ENCODE data around the gene OTOA.
"Not testable (repeated sequence)": the region's sequence is repeated elsewhere in the genome, so short reads cannot be mapped to it uniquely, and the experiment has no call there.

OTOA gene

GRCh38 chr16:21622545-21622944 is 41.2 kb upstream of the OTOA start:
- no peak for DNase-seq
- ChIA-PET CTCF (interaction anchor here (0.7 to 1.5 kb wide), 4 partner anchors 18 to 35 kb away, joined by 3 to 4 read pairs (median 3); no protein-coding TSS in a partner anchor), POLR2A (interaction anchor here (0.5 kb wide), 1 partner anchor 16 kb away, joined by 3 read pairs; no protein-coding TSS in a partner anchor)
- Histone ChIP-seq H3K36me3 (ENCODE audit: control insufficient read depth in 4 of 4, insufficient read depth in 4 of 4, low read length in 3 of 4) (peaks cover 7 to 34% (median 18%) of the 10 kb centered on the region in 4 experiments), H3K4me1 (ENCODE audit: control extremely low read depth in 1 of 4, control insufficient read depth in 4 of 4, insufficient read depth in 4 of 4, low read length in 3 of 4) (peaks cover 9 to 46% (median 21%) of the 10 kb centered on the region in 4 experiments), H3K27me3 (replicated peaks in 2 of 5; ENCODE audit: control insufficient read depth in 4 of 5, insufficient read depth in 5 of 5, low read length in 4 of 5) (no peaks in the 10 kb centered on the region), H3K9me3 (ENCODE audit: control extremely low read depth in 1 of 5, control insufficient read depth in 4 of 5, insufficient read depth in 2 of 5, low read depth in 1 of 5, low read length in 4 of 5) (no peaks in the 10 kb centered on the region), H3K4me3 (ENCODE audit: control insufficient read depth in 1 of 7, extremely low read depth in 1 of 7, insufficient read depth in 4 of 7, low read depth in 2 of 7, low read length in 6 of 7) (no peak overlapping the region), H3K27ac (ENCODE audit: insufficient read depth in 1 of 2, low read depth in 1 of 2, low read length in 2 of 2, poor library complexity in 1 of 2, severe bottlenecking in 2 of 2) (no peak overlapping the region)
- WGBS (ENCODE audit: insufficient coverage), result no CpG with 5 or more reads among the region's 1 CpG

- WGBS (ENCODE audit: insufficient coverage), result no CpG with 5 or more reads among the region's 1 CpG
- H3K27me3 ChIP-seq (replicated peaks in 2 of 5; ENCODE audit: control insufficient read depth in 4 of 5, insufficient read depth in 5 of 5, low read length in 4 of 5), result no peaks in the 10 kb centered on the region
- H3K4me1 ChIP-seq (ENCODE audit: control extremely low read depth in 1 of 4, control insufficient read depth in 4 of 4, insufficient read depth in 4 of 4, low read length in 3 of 4), result peaks cover 2 to 30% (median 13%) of the 10 kb centered on the region in 4 experiments
- peaks cover 0 to 4% (median 0%) of the 10 kb centered on the region in 5 experiments for H3K9me3 ChIP-seq (ENCODE audit: control extremely low read depth in 1 of 5, control insufficient read depth in 4 of 5, insufficient read depth in 2 of 5, low read depth in 1 of 5, low read length in 4 of 5)
- no peak overlapping the region for H3K4me3 ChIP-seq (ENCODE audit: control insufficient read depth in 1 of 7, extremely low read depth in 1 of 7, insufficient read depth in 4 of 7, low read depth in 2 of 7, low read length in 6 of 7)
- no peak for DNase-seq
- no peak overlapping the region for H3K27ac ChIP-seq (ENCODE audit: insufficient read depth in 1 of 2, low read depth in 1 of 2, low read length in 2 of 2, poor library complexity in 1 of 2, severe bottlenecking in 2 of 2)
- ChIA-PET CTCF (interaction anchor here (1.0 kb wide), 2 partner anchors 17 to 83 kb away, joined by 3 read pairs; no protein-coding TSS in a partner anchor), POLR2A (no interaction called here)
- H3K36me3 ChIP-seq (ENCODE audit: control insufficient read depth in 4 of 4, insufficient read depth in 4 of 4, low read length in 3 of 4), result peaks cover 21 to 42% (median 29%) of the 10 kb centered on the region in 4 experiments
These were observed 38.7 kb upstream of the OTOA start for GRCh38 chr16:21625026-21625425.

GRCh38 chr16:21626659-21627277 is 37.0 kb upstream of the OTOA start:
- H3K4me3 ChIP-seq (ENCODE audit: control insufficient read depth in 1 of 7, extremely low read depth in 1 of 7, insufficient read depth in 4 of 7, low read depth in 2 of 7, low read length in 6 of 7), result peak overlapping the region in 2 of 7 experiments; percentile 4 to 31
- peaks cover 2 to 22% (median 13%) of the 10 kb centered on the region in 4 experiments for H3K4me1 ChIP-seq (ENCODE audit: control extremely low read depth in 1 of 4, control insufficient read depth in 4 of 4, insufficient read depth in 4 of 4, low read length in 3 of 4)
- DNase-seq, result peak; percentile 34 to 84 (median 79)
- H3K27ac ChIP-seq (ENCODE audit: insufficient read depth in 1 of 2, low read depth in 1 of 2, low read length in 2 of 2, poor library complexity in 1 of 2, severe bottlenecking in 2 of 2), result peak overlapping the region in 1 of 2 experiments; percentile 52
- WGBS (ENCODE audit: insufficient coverage), result 28% methylated on average over 6 of the region's 6 CpGs
- peaks cover 21 to 42% (median 29%) of the 10 kb centered on the region in 4 experiments for H3K36me3 ChIP-seq (ENCODE audit: control insufficient read depth in 4 of 4, insufficient read depth in 4 of 4, low read length in 3 of 4)
- H3K9me3 ChIP-seq (ENCODE audit: control extremely low read depth in 1 of 5, control insufficient read depth in 4 of 5, insufficient read depth in 2 of 5, low read depth in 1 of 5, low read length in 4 of 5), result peaks cover 0 to 4% (median 0%) of the 10 kb centered on the region in 5 experiments
- CTCF ChIA-PET, result interaction anchor here (1.2 to 1.6 kb wide), 2 partner anchors 22 to 35 kb away, joined by 4 to 6 read pairs; no protein-coding TSS in a partner anchor
- POLR2A ChIA-PET, result interaction anchor here (0.8 to 1.1 kb wide), 2 partner anchors 10 kb away, joined by 3 to 5 read pairs; no protein-coding TSS in a partner anchor
- no peaks in the 10 kb centered on the region for H3K27me3 ChIP-seq (replicated peaks in 2 of 5; ENCODE audit: control insufficient read depth in 4 of 5, insufficient read depth in 5 of 5, low read length in 4 of 5)

DNA sequence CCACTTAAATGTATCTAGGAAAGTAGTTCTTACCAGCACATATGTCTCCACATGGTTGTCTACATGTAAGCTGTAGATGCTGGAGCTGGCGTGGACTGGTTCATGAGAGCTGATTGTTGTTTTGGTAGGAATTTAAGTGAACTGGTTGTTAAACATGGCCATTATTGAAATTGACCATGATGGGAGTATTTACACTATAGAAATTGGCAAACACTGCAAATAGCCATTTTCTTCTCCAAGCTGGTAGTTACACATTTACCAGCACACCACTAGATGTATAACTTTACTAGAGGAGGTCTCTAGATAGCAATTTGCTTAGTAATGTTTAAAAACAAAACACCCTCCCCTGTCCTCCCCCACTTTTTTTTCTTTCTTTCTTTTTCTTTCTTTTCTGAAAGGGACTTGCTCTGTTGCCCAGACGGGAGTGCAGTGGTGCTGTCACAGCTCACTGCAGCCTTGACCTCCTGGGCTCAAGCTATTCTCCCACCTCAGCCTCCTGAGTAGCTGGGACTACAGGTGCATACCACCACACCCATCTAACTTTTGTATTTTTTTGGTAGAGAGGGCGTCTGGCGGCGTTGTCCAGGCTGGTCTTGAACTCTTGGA is 35.5 kb upstream of the OTOA start:
- Histone ChIP-seq H3K4me1 (ENCODE audit: control extremely low read depth in 1 of 4, control insufficient read depth in 4 of 4, insufficient read depth in 4 of 4, low read length in 3 of 4) (peaks cover 2 to 21% (median 13%) of the 10 kb centered on the region in 4 experiments), H3K9me3 (ENCODE audit: control extremely low read depth in 1 of 5, control insufficient read depth in 4 of 5, insufficient read depth in 2 of 5, low read depth in 1 of 5, low read length in 4 of 5) (peaks cover 0 to 4% (median 0%) of the 10 kb centered on the region in 5 experiments), H3K27ac (ENCODE audit: insufficient read depth in 1 of 2, low read depth in 1 of 2, low read length in 2 of 2, poor library complexity in 1 of 2, severe bottlenecking in 2 of 2) (no peak overlapping the region), H3K4me3 (ENCODE audit: control insufficient read depth in 1 of 7, extremely low read depth in 1 of 7, insufficient read depth in 4 of 7, low read depth in 2 of 7, low read length in 6 of 7) (no peak overlapping the region), H3K27me3 (replicated peaks in 2 of 5; ENCODE audit: control insufficient read depth in 4 of 5, insufficient read depth in 5 of 5, low read length in 4 of 5) (no peaks in the 10 kb centered on the region), H3K36me3 (ENCODE audit: control insufficient read depth in 4 of 4, insufficient read depth in 4 of 4, low read length in 3 of 4) (peaks cover 23 to 38% (median 30%) of the 10 kb centered on the region in 4 experiments)
- CTCF ChIA-PET, result interaction anchor here (0.9 to 1.3 kb wide), 4 partner anchors 13 to 24 kb away, joined by 3 to 4 read pairs (median 3); no protein-coding TSS in a partner anchor
- WGBS (ENCODE audit: insufficient coverage), result 100% methylated on average over 1 of the region's 5 CpGs
- POLR2A ChIA-PET, result no interaction called here
- no peak for DNase-seq

GRCh38 chr16:21628772-21629171 is 35.0 kb upstream of the OTOA start:
- whole genome bisulfite sequencing (ENCODE audit: insufficient coverage), result 100% methylated on average over 3 of the region's 5 CpGs
- DNase-seq, result no peak
- CTCF ChIA-PET, result interaction anchor here (1.0 to 1.3 kb wide), 2 partner anchors 12 to 24 kb away, joined by 3 read pairs; no protein-coding TSS in a partner anchor
- Histone ChIP-seq H3K27ac (ENCODE audit: insufficient read depth in 1 of 2, low read depth in 1 of 2, low read length in 2 of 2, poor library complexity in 1 of 2, severe bottlenecking in 2 of 2) (no peak overlapping the region), H3K9me3 (ENCODE audit: control extremely low read depth in 1 of 5, control insufficient read depth in 4 of 5, insufficient read depth in 2 of 5, low read depth in 1 of 5, low read length in 4 of 5) (peaks cover 0 to 4% (median 0%) of the 10 kb centered on the region in 5 experiments), H3K4me3 (ENCODE audit: control insufficient read depth in 1 of 7, extremely low read depth in 1 of 7, insufficient read depth in 4 of 7, low read depth in 2 of 7, low read length in 6 of 7) (no peak overlapping the region), H3K27me3 (replicated peaks in 2 of 5; ENCODE audit: control insufficient read depth in 4 of 5, insufficient read depth in 5 of 5, low read length in 4 of 5) (no peaks in the 10 kb centered on the region), H3K36me3 (ENCODE audit: control insufficient read depth in 4 of 4, insufficient read depth in 4 of 4, low read length in 3 of 4) (peaks cover 22 to 38% (median 28%) of the 10 kb centered on the region in 4 experiments), H3K4me1 (ENCODE audit: control extremely low read depth in 1 of 4, control insufficient read depth in 4 of 4, insufficient read depth in 4 of 4, low read length in 3 of 4) (peaks cover 2 to 21% (median 13%) of the 10 kb centered on the region in 4 experiments)
- POLR2A ChIA-PET, result no interaction called here

- H3K9me3 ChIP-seq (ENCODE audit: control extremely low read depth in 1 of 5, control insufficient read depth in 4 of 5, insufficient read depth in 2 of 5, low read depth in 1 of 5, low read length in 4 of 5); H3K27ac ChIP-seq (ENCODE audit: insufficient read depth in 1 of 2, low read depth in 1 of 2, low read length in 2 of 2, poor library complexity in 1 of 2, severe bottlenecking in 2 of 2); H3K4me3 ChIP-seq (ENCODE audit: control insufficient read depth in 1 of 7, extremely low read depth in 1 of 7, insufficient read depth in 4 of 7, low read depth in 2 of 7, low read length in 6 of 7); DNase-seq; POLR2A ChIA-PET; H3K27me3 ChIP-seq (replicated peaks in 2 of 5; ENCODE audit: control insufficient read depth in 4 of 5, insufficient read depth in 5 of 5, low read length in 4 of 5): not testable (repeated sequence)
- CTCF ChIA-PET, result interaction anchor here (0.6 to 1.2 kb wide), 7 partner anchors 10 to 21 kb away, joined by 3 to 6 read pairs (median 3); no protein-coding TSS in a partner anchor
- Histone ChIP-seq H3K4me1 (ENCODE audit: control extremely low read depth in 1 of 4, control insufficient read depth in 4 of 4, insufficient read depth in 4 of 4, low read length in 3 of 4) (peaks cover 2 to 21% (median 13%) of the 10 kb centered on the region in 4 experiments), H3K36me3 (ENCODE audit: control insufficient read depth in 4 of 4, insufficient read depth in 4 of 4, low read length in 3 of 4) (peaks cover 20 to 40% (median 28%) of the 10 kb centered on the region in 4 experiments)
- WGBS (ENCODE audit: insufficient coverage), result 98% methylated on average over 30 of the region's 37 CpGs
These were observed 33.9 kb upstream of the OTOA start for GRCh38 chr16:21629616-21630539.

Data from common myeloid progenitor, CD34-positive (primary cell).